ENCODE data around the gene C15orf62.

C15orf62 gene

GRCh38 chr15:40785164-40785563, 15.4 kb downstream of the C15orf62 start:
- DNase-seq = no peak

DNA sequence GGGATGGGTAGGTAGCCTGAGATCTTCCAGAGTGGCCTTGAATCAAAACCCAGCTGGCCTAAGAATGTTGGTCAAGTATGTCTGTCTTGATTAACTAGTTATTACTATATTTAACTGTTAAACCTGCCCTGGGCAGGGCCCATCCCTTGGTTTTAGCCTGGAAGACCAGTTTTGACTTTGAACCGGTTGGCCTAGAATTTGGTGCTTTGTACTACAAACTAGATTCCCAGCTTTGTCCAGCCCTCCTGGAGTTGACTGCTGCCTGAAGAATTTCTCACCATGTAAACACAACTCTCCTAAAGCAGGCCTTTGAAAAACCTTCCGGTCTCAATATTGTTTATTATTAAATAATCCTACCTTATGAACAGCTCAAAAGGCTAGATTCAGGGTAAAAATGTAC, 16.0 kb downstream of the C15orf62 start:
- no peak for DNase-seq

DNA sequence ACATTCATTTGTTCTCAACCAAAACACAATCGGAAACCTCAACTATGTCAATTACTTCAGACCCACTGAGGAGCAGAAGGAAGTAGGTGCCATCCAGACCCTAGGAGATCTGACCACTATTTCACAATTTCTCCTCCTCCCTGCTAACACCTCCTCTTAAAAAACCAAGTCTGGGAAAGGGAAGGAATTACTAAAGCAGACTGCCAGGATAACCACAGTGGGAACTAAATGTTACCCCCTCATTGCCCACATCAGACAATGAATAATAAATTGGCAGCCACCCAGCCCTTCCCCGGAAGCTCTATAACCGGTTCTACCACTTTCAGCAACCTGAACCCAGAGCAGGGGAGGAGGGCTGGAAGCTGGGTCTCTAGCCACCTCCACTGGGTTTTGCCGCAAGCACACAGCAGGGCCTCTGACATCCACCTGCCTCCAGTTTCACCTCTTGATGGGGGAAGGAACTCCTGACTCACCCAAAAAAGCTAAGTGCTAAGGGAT, 17.6 kb downstream of the C15orf62 start:
- DNase-seq = peak; percentile 48

GRCh38 chr15:40787991-40788390, 18.2 kb downstream of the C15orf62 start:
- DNase-seq = no peak

DNA sequence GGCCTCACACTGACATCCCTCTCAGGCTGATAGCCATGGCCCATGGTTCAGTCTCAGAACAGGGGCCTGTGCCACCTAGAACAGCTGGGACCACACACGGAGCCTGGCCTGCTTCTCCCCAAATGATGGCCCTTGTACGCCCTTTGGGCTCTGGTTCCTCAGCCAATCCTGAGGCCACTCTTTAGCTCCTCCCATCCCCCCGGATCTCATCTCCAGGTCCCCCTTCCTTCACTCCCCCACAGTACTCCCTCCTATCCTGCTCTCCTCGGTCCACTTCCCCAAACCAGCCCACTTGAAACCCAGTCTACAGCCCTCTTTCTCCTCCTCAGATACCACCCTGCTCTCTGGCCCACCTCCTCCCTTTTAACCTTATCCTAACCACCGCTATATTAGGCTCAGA, 19.3 kb downstream of the C15orf62 start:
- DNase-seq = no peak

DNA sequence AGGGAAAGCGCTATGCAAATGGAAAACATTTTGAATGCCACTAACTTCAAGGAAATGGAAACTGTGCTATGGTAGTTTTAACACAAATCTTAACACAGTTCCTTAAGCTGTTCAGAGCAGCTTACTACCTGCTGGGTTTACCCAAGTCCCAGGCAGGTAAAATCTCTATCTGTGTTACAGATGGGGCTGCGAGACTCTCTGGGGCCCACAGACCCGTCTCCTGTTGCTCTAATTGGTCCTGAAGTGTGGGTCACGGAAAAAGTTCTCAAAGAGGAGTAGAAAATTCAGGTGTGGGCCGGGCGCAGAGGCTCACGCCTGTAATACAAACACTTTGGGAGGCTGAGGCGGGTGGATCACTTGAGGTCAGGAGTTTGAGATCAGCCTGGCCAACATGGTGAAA, 20.2 kb downstream of the C15orf62 start:
- DNase-seq = no peak

DNA sequence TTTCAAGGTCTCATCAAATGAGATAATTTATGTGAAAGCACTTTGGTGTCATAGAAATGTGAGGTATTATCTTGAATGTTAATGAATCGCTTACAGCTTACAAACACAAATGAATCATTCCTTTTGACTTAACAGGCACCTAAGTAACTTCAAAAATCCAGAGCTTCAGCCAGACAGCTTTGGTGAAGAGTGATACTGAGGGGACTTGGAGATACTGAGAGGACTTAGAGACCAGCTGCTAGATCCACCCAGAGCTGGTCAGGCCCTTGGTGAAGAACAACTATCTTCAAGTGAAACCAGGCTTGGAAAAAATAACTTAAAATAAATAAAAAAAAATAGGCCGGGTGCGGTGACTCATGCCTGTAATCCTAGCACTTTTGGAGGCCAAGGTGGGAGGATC, 20.9 kb downstream of the C15orf62 start:
- DNase-seq = no peak

DNA sequence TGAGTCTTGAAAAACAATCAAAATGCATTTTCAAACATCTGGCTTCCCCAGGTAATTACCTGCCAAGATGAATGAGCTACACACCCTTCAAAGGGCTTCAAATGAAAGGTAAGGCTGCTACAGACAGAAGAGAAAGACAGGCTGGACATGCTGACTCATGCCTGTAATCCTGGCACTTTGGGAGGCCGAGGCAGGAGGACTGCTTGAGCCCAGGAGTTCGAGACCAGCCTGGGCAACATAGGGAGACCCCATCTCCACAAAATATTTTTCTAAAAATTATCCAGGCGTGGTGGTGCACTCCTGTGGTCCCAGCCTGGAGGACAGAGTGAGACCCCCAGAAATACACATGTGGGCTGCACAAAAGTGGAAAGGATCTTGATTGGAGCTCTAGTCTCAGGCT, 22.6 kb downstream of the C15orf62 start:
- DNase-seq = no peak

- no peak for DNase-seq
These were observed 23.6 kb downstream of the C15orf62 start for GRCh38 chr15:40793216-40793989.

DNA sequence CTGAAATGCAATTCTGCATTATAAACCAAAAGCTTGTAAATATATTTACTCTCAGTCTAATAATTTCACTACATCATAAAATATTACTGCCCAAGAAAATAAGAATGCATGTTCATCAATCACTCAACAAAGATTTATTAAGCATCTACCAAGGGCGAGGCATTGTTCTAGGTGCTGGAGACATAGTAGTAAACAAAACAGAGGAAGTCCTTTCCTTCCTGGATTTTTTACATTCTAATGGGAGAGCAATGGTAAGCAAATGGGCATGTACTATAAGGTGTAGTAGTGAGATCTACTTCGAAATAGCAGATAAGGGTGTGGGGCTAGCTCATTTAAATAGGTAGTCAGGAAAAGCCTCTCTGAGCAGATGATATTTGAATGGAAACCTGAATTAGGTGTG, 26.3 kb downstream of the C15orf62 start:
- no peak for DNase-seq

GRCh38 chr15:40796512-40796911, 26.7 kb downstream of the C15orf62 start:
- DNase-seq = no peak

GRCh38 chr15:40799523-40799922, 29.7 kb downstream of the C15orf62 start:
- no peak for DNase-seq

- DNase-seq = no peak
These were observed 33.3 kb downstream of the C15orf62 start for GRCh38 chr15:40803076-40803475.

DNA sequence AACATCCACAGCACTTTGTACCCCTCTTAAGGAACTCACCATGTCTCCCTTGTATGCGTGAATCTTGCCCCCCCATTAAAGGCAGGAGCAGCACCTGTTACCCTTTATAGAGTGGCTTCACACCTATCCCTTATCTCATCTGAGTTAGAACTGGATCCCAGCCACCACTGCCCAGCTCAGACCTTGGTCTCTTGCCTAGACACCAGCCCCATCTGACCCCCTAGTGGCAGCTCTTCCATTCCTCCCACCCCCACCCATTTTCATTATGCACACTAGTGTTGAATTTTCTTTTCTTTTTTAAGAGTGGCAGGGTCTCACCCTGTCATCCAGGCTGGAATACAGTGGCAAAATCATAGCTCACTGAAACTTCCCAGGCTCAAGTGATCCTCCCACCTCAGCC, 33.9 kb downstream of the C15orf62 start:
- no peak for DNase-seq

DNA sequence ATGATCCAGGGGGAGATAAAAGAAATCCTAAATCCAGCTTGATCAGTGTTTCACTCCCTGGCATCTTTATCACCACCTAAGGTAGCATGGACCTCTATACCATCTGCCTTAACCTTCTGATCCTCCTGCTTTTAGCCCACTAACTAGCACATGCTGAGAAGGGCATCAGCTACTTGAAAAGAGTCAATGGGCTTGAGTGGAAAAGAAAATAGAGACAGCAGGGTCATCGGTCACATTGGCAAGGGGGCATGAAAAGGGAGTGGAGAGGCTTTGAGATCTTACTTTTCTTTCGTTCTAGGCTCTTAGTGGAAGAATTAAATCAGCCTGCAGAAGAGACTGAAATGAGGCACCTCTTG, 36.9 kb downstream of the C15orf62 start:
- DNase-seq = no peak

DNA sequence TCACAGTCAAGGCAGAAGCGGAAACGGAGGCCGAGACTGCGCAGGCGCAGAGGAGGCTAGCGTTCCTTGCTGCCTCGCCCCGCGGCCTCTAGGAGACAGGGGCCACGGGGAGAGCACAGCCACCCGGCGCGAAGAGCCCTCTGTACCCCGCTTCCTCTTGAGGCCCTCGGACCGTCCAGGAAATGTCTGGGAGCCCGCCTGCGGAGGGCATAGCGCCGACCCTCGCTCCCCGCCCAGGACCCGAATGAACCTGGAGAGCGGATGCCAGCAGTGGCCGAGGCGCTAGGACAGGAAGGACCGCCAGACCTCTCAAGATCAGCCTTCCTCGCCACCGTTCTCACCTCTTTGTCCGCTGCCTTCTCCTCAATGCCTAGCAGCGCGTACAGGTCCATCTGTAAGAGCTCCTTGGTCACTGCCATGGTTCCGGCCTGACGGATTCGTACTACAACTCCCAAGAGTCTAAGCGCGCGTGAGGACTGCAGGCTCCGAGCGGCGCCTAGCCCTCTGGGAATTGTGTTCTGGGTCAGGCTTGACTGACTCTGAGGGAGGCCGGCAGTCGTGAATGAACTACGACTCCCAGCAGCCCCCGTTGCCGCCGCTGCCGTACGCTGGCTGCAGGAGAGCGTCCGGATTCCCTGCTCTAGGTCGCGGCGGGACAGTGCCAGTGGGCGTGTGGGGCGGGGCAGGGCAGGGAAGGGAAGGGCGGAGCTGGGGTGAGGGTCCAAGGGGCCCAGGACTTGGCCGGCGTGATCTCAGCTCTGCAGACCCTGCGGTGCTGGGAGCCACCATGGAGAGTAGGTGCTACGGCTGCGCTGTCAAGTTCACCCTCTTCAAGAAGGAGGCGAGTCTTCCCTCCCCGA, 37.5 kb downstream of the C15orf62 start, which contains the start of the genes DNAJC17 and ZFYVE19:
TSS of gene DNAJC17 (minus strand) at position 446 of the 860 bp plus-strand sequence. CDS start at position 419, 27 bp downstream.
TSS of gene ZFYVE19 (plus strand) at position 62 of the 860 bp plus-strand sequence. CDS start at position 563, 501 bp downstream.
- peak; percentile 90 for DNase-seq

- DNase-seq = no peak
These were observed 38.2 kb downstream of the C15orf62 start for GRCh38 chr15:40807888-40808461.

GRCh38 chr15:40808861-40809450, 39.2 kb downstream of the C15orf62 start:
- DNase-seq = no peak

- DNase-seq = no peak
These were observed 43.1 kb downstream of the C15orf62 start for GRCh38 chr15:40812721-40813425.

GRCh38 chr15:40815042-40815698, 45.4 kb downstream of the C15orf62 start:
- DNase-seq = no peak

DNA sequence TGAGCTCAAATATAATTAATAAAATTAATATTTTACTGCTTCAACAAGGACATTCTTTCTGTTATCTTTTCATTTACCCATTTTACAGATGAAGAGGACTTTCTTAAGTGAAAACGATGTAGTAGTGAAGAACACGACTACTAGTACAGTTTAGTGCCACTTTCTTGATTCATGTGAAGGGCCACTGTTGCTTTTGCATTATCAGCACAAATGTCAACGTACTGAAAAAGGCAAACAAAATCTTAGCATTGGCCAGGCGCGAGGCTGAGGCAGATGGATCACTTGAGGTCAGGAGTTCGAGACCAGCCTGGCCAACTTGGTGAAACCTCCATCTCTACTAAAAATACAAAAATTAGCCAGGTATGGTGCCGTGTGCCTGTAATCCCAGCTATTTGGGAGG, 49.3 kb downstream of the C15orf62 start:
- no peak for DNase-seq

DNA sequence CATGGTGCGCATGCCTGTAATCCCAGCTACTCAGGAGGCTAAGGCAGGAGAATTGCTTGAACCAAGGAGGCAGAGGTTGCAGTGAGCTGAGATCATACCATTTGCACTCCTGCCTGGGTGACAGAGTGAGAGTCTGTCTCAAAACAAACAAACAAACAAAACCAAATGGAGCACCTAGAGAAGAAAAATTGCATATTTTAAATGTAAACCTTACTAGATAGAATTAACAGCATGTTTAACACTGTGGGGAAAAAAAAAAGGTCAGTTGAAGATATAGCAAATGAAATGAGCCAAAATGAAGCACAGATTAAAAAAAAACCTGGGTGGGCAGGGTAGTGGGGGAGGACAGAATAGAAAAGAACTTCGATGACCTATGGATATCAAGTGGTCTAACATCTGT, 51.4 kb downstream of the C15orf62 start:
- no peak for DNase-seq

All from activated gamma-delta T cell treated with Interleukin-2 at 50 U/mL for 16 hours (primary cell).